GM15510 (cell line): Measurements from ENCODE around the gene PCDH15.

Experiments used
- POLR2A ChIP-seq: IDR thresholded peaks from 3 replicates; pipeline ENCODE4 v1.6.1; 2011; ENCODE audit warnings: borderline replicate concordance; ENCODE audit not compliant: insufficient read length; ENCODE audit errors: extremely low read depth

PCDH15 gene

GRCh38 chr10:54758791-54759190 lies 42.2 kb downstream of the PCDH15 start:
- TF ChIP-seq POLR2A: no peak

- TF ChIP-seq POLR2A: no peak
These were observed 51.4 kb downstream of the PCDH15 start for GRCh38 chr10:54749623-54750022.

GRCh38 chr10:54745436-54745835 lies 55.6 kb downstream of the PCDH15 start:
- TF ChIP-seq POLR2A: no peak

GRCh38 chr10:54742416-54742815 lies 58.6 kb downstream of the PCDH15 start:
- no peak for TF ChIP-seq POLR2A

GRCh38 chr10:54728511-54728910 lies 72.5 kb downstream of the PCDH15 start:
- no peak for TF ChIP-seq POLR2A

- no peak for TF ChIP-seq POLR2A
These were observed 79.0 kb downstream of the PCDH15 start for GRCh38 chr10:54722075-54722474.

- TF ChIP-seq POLR2A: no peak
These were observed 90.1 kb downstream of the PCDH15 start for GRCh38 chr10:54710918-54711317.

GRCh38 chr10:54708591-54708990 lies 92.4 kb downstream of the PCDH15 start:
- TF ChIP-seq POLR2A: no peak

GRCh38 chr10:54708021-54708420 lies 93.0 kb downstream of the PCDH15 start:
- TF ChIP-seq POLR2A: no peak

GRCh38 chr10:54702583-54703485 lies 98.2 kb downstream of the PCDH15 start:
- no peak for TF ChIP-seq POLR2A

- no peak for TF ChIP-seq POLR2A
These were observed 109.7 kb downstream of the PCDH15 start for GRCh38 chr10:54691331-54691730.

GRCh38 chr10:54682554-54682953 lies 118.5 kb downstream of the PCDH15 start:
- no peak for TF ChIP-seq POLR2A

GRCh38 chr10:54681136-54681535 lies 119.9 kb downstream of the PCDH15 start:
- TF ChIP-seq POLR2A: no peak

GRCh38 chr10:54667136-54667535 lies 133.9 kb downstream of the PCDH15 start:
- no peak for TF ChIP-seq POLR2A

- no peak for TF ChIP-seq POLR2A
These were observed 134.8 kb downstream of the PCDH15 start for GRCh38 chr10:54666192-54666591.

GRCh38 chr10:54665095-54665494 lies 135.9 kb downstream of the PCDH15 start:
- TF ChIP-seq POLR2A: no peak
